D721Med (cell line): ENCODE results near the gene SLC27A2.
"Not testable (repeated sequence)": the region's sequence is repeated elsewhere in the genome, so short reads cannot be mapped to it uniquely, and the experiment has no call there.

Experiments
- DNase-seq: peaks from one replicate; pipeline ENCODE4 v3.0.0; 2011; ENCODE audit warnings: low spot score; ENCODE audit not compliant: insufficient read length
- FAIRE-seq: peaks from 2 replicates; lab custom pipeline; 2011; peaks lifted over from hg19 to GRCh38; lab: Jason Lieb, UNC
- TF ChIP-seq, protein P1 (sequence below): IDR thresholded peaks from 2 replicates; pipeline ENCODE4 v1.5.1; 2012; ENCODE audit warnings: mild to moderate bottlenecking, control low read depth; ENCODE audit not compliant: insufficient read depth; ENCODE audit errors: missing control alignments

SLC27A2 gene

DNA sequence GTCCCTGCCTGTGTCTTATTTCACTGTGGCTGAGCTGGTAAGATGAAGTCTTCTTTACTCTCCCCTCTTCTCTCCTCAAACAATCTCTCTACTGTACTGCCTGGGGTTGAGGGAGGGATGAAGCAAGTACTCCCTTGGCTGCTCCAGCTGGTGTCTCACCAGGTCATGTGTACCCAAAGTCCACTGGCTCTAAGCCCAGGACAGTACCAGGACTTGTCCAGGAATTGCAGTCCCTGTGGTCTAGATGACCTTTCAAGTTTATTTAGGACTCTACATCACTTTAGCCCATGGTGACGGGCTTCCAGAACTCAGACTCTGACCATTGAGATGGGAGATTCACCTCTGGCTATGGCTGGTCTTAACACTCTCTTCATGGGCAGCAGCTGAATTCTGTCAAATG lies 17.5 kb upstream of the SLC27A2 start:
- TF ChIP-seq, protein P1, sequence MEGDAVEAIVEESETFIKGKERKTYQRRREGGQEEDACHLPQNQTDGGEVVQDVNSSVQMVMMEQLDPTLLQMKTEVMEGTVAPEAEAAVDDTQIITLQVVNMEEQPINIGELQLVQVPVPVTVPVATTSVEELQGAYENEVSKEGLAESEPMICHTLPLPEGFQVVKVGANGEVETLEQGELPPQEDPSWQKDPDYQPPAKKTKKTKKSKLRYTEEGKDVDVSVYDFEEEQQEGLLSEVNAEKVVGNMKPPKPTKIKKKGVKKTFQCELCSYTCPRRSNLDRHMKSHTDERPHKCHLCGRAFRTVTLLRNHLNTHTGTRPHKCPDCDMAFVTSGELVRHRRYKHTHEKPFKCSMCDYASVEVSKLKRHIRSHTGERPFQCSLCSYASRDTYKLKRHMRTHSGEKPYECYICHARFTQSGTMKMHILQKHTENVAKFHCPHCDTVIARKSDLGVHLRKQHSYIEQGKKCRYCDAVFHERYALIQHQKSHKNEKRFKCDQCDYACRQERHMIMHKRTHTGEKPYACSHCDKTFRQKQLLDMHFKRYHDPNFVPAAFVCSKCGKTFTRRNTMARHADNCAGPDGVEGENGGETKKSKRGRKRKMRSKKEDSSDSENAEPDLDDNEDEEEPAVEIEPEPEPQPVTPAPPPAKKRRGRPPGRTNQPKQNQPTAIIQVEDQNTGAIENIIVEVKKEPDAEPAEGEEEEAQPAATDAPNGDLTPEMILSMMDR: no peak
- no peak for DNase-seq
- FAIRE-seq: no peak

DNA sequence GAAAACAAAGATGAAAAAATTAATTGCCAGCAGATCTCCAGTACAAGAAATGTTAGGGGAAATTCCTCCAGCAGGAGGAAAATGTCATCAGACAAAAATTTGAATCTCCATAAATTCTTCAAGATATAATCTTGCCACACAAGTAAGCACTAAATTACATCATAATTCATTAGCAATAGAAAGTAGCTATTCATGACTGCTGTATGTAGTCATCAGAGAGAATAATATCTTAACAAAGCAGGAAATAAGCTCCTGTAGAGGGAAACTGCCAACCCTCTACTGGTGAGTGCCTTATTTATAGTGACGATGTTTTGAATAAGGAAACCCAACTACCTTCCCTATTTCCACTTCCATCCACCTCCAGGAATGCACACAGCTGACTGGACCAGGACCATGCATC lies 15.8 kb upstream of the SLC27A2 start:
- TF ChIP-seq, protein P1: no peak
- no peak for FAIRE-seq
- DNase-seq: no peak

DNA sequence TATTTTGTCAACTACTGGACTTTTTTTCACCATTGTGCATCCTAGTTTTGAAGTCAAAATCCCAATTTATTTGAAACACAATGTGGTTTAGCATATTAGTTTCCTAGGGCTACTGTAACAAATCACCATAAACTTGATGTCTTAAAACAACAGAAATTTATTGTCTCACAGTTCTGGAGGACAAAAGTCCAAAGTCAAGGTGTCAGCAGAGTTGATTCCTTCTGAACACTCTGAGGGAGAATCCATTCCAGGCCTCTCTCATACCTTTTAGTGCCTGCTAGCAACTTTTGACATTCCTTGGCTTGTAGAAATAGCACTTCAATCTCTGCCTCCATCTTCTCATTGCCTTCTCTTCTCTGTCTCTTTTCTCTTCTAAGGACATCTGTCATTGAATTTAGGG lies 14.9 kb upstream of the SLC27A2 start:
- FAIRE-seq: no peak
- DNase-seq: no peak
- TF ChIP-seq, protein P1: no peak

DNA sequence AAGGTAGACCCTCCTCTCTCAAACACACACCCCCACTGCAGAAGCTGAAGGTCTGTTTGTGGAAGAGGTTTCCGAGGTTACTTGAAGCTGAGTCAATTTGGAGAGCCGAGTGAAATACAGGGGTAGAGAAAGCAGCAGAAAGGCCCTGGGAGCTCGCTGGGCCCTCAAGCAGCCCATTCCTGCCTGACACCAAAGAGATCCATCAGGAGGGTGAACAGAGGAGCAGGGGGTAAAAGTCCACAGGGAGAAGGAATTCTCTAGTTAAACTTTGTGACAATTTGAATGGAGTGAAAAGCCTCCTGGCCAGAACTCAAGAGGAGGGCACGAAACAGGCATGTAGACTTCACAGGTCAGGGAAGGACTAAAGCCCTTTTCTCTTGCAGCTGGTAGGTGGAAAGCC lies 13.6 kb upstream of the SLC27A2 start:
- FAIRE-seq (no peak), DNase-seq (no peak)
- TF ChIP-seq, protein P1: no peak

DNA sequence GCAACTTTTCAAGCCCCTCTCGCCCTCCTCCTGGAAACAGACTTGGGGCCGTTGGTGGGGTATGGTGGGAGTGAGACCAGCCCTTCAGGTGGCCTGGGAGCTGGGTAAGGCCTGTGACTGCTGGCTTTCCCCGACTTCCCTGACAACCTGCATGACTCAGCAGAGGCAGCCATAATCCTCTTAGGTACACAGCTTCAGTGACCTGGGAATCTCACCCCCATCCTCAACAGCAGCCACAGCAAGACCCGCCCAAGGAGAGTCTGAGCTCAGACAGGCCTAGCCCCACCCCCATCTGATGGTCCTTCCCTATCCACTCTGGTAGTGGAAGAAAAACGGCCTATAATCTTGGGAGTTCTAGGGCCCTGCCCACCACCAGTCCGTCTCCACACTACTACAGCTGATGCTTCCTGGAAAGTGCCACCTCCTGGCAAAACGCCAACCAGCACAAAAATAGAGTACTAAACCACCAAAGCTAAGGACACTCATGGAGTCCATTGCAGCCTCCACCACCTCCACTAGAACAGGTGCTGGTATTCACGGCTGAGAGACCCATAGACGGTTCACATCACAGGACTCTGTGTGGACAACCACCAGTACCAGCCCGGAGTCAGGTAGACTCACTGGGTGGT lies 13.1 kb upstream of the SLC27A2 start:
- TF ChIP-seq, protein P1: no peak
- FAIRE-seq: no peak

DNA sequence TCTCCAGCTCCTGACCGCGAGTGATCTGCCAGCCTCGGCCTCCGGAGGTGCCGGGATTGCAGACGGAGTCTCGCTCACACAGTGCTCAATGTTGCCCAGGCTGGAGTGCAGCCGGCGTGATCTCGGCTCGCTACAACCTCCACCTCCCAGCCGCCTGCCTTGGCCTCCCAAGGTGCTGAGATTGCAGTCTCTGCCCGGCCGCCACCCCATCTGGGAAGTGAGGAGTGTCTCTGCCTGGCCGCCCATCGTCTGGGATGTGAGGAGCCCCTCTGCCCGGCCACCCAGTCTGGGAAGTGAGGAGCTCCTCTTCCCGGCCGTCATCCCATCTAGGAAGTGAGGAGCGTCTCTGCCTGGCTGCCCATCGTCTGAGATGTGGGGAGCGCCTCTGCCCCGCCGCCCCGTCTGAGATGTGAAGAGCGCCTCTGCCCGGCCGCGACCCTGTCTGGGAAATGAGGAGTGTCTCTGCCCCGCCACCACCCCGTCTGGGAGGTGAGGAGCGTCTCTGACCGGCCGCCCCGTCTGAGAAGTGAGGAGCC lies 9.6 kb upstream of the SLC27A2 start:
- DNase-seq, FAIRE-seq: not testable (repeated sequence)

More for the DNA sequence above, 13.1 kb upstream of the SLC27A2 start:
- DNase-seq: no peak

DNA sequence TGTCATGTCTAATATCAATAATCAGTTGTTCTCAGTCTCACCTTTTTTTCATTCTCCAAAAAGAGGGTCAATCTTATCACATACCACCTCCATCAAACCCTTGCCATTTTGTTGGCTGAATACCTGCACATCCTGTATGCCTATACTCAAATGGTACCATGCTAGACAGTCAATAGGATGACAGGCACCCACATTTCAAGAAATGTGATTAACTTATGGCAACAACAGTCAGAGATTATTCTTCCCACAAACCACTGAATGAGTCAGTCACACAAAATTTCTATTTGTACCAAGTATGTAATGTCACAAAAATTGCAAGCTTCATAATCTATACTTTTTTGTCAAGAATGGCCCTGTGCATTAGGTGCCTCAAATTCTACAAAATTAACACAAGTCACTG lies 5.1 kb upstream of the SLC27A2 start:
- TF ChIP-seq, protein P1: no peak
- FAIRE-seq: no peak
- no peak for DNase-seq
